Stimulated activated CD4-positive, alpha-beta T cell treated with anti-CD3 and anti-CD28 coated beads, TNF-alpha, amount 100 ng/mL, for 24 hours (primary cell): ENCODE measurements around the gene CDH4.

Experiments used
- DNase-seq, 3 experiments: peaks; one replicate each; pipeline ENCODE4 v3.0.0-alpha.2; 2020; ENCODE audit warnings: low read depth in 3 of 3

The CDH4 gene

DNA sequence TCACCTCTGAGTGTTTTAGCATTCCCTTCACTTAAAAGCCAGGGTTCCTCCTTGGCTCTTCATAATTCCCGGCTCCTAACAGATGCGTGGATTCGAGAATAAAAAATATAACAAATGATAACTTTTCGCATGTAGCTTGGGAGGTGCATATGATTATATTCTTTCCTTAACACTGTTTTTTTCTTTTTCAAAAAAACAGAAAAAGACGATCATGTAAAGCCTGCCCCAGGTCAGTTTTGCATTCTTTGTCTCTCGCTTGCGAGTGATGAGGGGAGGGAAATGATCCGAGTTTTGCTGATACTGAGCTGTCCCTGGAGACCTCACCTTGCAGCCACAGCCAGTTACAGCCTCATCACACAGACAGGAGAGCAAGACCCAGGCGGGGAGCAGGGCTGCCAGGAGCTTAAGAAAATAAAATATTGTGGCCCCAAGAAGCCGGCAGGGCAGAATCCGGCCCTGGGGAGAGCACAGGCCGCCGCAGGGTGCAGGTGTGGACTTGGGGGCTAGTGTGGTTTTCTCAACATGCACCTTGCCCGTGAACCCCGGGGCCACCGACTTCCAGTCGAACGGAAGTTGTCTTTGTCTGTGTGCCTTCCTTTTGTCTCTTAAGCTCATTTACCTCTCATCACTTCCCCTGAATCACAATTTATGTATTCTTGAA lies 511.8 kb downstream of the CDH4 start:
- no peak for DNase-seq

DNA sequence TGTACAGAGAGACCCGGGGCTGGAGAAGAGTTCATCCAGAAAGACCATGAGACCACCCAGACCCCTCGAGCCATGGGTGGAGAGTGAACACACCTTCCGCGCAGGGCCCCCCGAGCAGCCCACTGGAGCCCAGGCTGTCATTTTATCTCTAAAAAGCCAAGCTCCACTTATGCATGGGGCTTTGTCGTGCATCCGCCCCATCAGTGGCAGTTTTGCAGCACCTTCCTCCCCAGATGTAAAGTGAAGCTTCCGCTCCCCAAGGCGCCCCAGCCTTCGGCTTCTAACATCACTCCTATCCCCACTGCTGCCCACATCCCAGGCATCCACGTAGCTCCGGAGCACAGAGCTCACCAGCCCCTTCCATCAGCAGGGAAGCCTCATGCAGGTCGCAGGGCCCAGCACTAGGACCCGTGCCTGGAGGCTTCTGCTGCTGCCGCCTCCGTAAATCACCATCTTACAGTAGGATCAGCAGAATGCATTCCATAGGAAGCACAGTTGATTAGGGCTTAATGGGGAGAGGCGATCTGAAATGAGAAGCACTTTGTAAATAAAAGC lies 512.5 kb downstream of the CDH4 start:
- DNase-seq: no peak

DNA sequence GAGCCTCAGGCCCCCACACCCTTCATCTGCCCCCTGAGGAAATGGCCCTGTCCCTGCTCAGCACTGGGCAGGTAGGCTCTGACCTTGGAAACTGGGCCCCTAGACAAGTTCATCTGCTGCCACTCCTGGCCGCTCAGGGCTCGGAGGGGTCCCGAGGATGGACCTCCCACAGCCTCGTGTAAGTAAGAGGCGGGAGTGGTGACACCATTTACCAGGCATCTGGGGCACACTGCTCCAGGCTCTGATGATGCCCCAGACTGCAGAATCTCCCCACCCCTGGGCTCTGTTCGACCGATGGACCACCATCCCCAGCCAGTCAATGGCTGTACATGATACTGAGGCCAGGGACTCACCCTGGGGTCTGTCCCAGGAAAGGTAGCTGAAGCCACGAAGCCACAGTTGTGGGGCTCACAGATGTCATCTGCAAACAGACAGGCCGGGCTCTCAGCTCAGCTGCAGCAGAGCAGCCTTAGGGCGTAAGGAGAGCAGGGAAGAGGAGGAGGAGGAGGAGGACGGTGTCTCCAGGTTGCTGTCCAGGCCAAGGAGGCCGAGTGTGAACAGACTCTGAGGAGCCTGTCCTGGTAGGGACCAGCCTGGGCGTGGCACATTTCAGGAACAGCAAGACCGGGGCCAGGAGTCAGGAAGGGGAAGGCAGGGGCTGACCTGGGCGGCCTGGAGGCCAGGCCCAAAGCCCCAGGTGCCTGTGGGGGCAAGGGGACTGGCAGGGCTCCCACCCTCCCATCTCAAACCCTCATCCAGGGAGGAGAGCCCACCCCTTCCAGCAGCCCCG lies 513.2 kb downstream of the CDH4 start:
- DNase-seq: no peak

DNA sequence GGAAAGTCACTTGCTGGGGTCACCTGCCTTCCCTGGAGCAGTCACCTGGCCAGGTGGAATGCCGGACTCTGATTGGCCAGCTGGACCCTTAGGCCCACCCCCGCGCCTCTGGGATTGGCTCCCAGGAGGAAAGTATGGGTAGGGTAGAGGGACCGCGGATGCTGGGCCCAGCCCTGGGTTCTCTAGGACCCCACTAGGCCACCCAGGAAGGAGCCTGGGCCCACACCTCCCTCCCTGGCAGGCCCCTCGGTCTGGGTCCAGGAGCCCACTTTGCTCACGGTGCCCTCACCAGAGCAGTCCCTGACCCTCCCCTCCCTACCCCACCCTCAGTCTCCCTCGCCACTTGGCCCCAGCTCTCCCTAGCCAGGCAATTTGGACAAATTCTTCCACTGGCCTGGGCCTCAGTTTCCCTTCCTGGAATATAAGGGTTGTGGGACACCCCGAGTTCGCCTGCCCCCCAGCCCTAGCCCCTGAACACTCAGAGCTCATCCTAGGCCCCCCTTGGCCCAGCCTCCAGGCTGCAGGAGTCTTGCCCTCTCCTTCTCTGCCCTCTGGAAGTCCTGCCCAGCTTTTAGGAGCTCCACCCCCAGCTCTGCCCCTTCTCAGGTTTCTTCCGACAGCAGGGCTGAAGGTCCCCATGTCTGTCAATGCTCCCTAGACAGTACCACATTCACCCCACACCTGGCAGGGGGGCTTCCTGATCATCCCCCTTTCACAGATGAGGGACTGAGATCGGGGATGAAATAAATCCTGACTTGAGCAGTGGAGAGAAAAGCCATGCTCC lies 514.0 kb downstream of the CDH4 start:
- no peak for DNase-seq

DNA sequence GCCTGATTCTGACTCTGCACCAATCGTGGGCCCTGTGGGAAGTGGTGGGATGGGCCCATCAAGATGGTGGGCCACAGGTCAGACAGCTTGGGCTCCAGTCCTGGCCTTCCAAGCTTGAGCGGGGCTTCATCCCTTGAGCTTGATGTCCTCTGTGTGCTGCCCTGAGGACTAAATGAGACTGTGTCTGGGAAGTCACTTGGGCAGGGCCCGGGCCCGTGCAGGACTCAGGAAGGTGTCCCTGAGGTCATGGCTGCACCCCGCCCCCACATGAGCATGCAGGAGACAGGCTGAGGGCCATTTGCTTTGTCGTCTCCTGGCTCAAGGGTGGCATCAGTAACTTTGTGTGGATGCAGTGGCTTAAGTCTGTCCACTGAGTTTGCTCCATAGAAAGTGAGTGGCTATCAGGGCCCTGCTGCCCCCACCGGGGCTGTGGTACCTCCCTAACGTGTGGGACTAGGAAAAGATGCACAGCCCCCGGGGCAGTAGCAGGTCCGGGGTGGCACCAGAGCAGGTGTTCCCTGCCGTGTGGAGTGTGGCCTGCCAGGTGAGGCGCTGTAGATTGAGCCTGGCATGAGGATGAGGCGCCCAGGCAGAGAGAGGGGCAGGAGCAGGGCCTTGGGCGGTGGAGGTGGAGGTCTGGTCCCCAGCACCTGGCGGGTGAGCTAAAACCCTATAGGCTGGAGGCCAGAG lies 515.0 kb downstream of the CDH4 start:
- no peak for DNase-seq

DNA sequence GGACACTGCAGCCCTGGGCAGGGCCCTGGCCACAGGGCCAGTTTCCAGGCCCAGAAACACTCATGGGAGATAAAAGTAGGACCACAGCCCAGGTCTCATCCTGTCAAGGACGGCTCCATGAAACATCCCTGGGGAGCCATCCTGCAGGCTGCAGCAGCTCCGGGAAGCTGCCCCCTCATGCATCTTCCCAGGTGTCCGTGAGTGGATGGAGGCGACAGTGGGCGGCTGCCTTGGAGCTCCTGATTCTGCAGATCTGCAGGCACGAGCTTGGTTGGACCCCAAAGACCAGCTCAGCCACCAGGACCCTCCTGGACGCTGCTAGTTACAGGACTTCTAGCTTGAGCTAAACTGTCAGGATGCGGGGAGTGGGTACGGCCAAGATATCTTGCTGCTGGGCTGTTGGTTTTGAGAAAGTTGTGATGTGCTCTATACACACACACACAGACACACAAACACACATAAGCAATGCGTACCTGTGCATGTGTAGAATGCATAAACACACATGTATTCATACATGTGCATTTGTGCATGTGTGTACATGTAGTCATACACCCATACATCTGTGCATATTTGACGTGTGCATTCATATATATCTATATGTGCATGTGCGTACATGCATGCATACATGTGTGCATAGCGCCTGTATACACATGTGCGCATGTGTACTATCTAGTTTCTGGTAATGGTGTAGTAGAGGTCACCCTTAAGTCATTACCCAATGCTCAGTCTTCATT lies 515.9 kb downstream of the CDH4 start:
- DNase-seq: no peak

DNA sequence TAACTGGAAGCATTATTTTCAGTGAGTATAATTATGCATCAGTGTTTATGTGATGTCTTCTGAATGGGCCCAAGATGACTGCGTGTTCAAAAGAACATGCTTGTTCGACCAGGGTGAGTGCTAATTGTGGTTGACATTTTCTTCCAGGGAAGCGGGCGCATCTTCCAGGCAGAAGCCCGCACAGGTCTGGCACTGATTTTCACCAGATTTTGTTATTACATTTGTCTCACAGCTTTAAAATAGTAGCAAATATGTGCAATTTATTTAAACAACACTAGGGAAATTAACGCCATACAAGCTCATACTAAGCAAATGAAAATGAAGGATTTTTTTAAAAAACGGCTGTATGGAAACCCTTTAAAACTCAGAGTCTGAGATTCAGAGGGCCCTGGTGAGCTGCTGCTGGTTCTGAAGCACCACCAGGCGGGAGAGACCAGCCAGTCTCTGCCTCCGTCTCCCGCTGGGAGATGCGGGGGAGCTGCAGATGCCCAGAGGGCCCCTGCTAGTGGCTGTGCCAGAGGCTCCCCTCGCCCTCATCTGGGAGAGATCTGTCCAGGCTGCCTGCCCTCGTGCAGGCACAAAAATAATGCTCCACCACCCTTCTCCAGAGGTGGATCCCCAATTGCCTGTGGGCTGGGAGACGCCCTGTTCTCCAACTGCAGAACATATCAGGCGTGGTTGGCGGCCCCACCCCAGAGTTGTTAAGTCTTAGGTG lies 516.7 kb downstream of the CDH4 start:
- DNase-seq: no peak

DNA sequence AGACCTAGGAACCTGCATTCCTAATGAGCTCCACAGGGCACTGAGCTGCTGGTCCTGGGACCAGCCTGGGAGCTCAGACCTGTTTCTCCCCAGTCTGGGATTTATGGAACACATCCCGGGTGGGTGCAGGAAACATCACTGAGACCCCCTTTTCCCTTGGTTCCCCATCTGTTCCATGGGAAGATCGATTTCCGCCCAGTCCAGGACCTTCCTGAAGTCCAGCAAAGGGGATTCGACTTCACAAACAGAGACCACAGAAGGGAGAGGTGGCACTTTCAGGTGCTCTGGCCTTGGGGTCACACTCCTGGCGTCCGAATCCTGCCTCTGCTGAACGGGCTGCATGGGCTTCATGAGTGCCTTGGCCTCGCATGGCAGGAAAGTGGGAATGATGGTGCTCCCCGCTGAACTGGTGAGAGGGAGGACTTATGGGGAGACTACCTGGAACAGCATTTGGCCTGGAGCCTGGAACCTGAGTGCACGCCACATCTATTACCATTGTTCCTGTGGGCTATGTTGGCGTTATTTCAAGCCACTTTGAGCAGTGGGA lies 517.3 kb downstream of the CDH4 start:
- no peak for DNase-seq

DNA sequence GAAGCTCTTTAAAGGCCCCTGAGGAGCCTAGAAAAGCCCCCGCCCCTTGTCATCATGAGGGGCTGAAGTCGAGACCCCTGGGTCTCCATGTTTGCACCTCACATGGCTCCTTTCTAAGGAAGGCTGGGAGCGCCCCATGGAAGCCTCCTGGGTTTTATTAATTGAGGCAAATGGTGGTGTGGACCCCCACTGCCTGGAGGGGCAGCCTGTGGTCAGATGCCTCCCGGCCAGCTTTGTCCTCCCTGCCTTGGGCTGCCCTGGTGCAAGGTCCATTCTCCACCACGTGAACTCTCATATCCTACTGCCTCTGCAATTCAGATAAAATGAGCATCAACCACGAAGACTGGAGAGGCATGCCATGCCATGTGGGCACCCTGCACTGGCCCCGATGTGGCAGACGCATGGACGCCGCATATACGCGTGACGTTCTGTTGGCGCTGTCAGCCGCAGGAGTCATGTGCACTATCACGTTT lies 518.1 kb downstream of the CDH4 start:
- DNase-seq: no peak

DNA sequence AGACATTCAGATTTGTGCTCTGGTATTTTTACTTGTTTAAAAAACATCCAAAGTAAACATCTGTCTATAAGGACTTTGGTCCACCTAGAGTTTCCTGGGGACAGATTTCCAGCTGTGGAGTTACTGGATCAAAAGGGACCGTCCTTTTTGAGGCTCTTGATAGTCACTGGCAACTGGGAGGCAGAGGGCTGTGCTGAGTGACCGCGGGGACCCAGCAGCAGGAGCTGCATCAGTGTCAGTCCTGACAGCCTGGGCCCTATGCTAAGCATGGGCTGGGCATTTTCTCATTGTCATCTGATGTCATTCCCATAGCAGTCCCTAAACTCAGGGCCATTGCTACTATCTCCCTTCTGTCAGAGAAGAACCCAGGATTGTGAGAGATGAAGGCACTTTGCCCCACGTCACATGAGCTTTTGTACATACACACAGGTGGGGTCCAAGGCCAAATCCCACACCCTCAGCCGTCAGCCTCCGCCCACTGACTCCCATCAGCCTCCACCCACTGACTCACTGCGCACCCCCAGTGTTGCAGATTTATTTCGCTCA lies 519.8 kb downstream of the CDH4 start:
- no peak for DNase-seq

DNA sequence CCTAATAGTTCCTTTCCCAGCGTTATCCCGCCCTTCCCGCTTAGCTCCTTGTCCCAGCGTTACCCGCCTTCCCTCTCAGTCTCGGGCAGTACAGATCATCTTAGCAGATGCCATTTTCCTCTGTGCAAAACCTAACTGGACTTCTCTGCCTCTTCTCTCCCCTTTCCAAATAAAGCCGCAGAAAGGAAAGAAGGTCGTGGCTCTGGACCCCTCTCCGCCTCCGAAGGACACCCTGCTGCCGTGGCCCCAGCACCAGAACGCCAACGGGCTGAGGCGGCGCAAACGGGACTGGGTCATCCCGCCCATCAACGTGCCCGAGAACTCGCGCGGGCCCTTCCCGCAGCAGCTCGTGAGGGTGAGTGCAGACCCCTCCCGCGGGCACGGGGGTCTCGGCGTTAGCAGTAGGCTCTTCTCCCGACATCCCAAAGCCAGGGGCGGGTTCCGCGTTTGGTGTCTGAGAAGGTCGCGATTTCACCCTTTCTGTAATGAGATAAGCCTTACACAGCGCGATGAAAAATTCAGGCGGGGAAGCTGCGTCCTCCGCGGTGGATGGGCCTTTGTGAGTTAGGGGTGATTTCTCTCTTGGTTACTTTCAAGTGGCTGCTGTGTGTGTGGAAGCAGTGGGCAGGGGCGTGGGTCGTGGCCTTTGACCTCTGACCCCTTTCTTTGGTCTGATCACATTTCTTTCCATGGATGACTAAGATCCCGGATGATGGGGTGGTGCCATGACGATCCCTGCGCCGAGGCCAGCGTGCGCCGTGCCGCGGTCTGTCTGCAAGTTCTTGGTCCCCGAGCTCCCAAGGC lies 521.0 kb downstream of the CDH4 start:
- no peak for DNase-seq

DNA sequence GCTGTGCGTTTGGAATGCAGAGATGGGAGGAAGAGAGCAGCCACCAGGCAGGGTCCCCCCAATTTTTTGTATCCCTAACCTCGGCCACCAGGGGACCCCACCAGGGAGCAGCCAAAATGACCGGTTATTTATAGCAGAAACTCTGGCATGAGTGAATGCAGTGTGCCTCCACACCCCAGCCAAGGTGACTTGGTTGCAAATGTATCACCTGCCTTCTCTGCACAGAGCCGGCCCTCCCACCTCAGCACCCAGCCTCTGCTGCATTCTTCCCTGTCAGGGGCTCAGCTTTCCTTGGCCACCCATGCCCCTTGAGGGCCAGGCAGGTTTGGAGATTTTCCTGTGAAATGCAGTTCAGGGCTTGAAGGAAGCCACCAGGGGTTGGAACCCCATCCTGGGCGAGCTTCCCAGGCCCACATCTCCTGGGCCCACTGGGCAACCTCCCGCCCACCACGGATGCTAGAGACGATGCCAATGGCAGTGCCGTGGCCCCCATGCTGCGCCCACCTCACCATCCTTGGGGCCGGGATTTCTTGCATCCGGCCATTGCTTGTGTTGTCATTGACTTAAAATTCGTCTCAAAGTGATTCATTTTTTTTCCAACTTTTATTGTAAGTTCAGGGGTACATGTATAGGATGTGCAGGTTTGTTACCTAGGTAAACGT lies 522.0 kb downstream of the CDH4 start:
- DNase-seq: no peak

DNA sequence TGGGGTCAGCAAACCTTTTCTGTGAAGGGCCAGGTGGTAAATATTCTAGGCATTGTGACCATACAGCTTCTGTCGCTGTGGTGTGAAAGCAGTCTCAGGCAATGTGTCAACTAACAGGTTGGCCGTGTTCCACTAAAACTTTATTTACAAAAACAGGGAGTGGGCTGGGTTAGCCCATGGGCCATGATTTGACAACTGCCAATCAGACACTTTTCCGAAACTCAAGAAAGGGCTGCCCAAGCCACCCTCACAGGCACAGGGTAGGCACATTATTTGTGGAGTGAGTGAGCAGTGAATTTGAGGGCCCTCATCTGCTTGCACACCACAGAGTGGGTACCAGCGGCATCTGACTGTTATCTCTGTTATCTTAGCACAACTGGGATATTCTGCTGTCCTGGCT lies 523.4 kb downstream of the CDH4 start:
- DNase-seq: no peak

DNA sequence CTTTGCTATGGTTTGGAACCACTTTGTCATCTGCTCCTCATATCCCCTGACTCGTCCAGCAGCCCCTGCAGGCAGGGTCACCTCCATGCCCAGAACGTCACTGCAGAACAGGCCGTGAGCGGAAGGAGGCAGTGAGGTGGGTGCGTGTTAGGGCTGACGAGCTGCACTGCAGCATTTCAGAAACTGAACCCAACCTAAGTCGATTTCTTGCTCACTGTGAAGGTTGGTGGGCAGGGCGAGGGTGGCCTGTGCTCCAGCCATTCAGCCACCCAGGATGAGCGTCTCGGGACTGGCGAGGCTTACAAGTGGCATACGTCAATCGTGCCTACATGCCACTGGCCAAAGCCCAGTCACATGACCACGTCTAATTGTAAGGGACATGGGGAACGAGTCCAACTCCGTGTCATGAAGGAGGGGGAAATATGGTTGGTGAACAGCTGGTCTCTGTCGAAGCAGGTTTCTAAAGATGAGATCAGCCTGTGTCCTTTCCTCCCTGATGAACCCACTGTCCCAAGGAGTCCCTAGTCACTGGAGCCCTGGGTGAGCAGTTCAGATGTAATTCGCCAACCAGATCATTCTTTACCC lies 524.5 kb downstream of the CDH4 start:
- no peak for DNase-seq

DNA sequence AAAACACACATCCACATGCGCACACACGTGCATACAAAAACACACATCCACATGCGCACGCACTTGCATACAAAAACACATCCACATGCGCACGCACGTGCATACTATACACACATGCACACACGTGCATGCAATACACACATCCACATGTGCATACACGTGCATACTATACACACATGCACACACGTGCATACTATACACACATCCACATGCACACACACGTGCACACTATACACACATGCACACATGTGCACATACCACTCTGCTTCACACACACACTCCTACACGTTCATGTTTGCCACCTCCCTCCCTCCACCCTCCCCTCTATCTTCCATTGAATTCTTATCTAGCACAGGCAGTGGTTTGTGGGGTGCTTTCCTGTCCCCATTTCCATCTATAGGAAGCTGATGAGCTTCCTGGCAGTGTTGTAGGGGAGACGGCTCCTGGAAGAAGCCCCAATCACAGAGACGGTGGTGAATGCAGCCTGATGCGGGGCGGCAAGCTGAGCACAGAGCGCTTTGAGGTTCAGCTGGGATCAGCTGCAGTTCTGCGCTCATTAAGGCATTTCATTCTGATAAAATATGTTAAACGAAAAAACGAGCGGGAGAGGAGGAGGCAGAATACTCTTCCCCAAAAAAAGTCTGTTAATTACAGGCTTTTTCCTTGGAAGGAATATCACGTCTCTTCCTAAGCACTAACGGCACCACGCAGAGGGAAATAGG lies 525.9 kb downstream of the CDH4 start:
- DNase-seq: no peak

DNA sequence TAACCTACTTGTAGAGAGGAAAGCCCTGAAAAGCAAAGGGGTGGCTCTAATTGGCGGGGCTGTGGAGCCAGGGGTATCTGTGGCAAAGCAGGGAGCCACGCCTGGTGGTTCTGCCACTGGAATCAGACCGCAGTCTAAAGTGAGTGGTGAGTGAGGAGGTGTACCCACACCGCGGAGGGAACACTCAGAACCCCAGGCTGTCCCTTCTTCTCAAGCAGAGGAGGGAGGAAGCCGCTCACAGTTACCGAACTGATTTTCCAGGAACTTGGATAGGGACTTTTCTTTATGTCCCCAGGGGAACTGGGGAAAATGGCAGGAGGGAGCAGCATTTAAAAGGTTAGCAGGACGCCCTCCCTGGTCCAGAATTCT lies 526.4 kb downstream of the CDH4 start:
- DNase-seq: no peak

DNA sequence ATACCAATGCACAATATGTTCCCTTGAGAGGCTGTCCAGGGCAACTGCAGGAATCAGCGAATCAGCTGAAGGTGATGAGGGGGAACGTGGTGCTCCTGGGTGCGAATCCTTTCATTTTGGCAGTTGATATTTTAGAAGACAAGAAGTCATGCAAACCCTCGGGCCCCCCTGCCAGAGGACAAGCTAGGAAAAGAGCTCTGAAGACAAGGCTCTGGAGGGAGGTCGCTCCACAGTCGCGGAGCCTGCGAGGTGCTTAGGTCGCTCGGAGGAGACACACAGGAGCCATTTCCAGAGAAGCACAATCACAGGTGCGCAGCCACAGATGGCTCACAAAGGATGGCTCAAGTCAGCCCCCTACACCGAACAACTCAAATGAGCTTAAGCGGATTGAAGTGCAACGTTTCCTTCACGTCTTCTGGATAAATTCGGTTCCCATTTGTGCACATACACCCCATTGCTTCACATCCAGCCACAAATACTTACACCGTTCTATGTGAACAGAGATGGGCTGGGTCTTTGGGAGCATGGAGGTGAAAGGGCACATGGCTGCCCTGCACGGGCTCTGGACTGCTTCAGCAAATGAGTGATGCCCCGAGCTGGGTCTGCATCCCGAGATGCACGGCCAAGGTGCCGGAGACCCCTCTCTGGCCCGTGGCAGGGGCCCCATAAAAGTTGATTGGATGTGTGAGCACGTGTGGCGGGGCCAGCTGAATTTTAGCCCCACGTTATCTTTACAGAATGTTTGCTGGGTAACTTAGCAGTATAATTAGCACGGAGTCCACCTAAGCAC lies 527.3 kb downstream of the CDH4 start:
- DNase-seq: no peak
